OCI-LY3 (cell line): Measurements from ENCODE around the gene RGS14.

ENCODE experiments used
- EZH2phosphoT487 ChIP-seq: fragments of 200-600 bp; shearing (Covaris generic); IDR thresholded peaks from 2 replicates; pipeline ENCODE4 v1.6.1; 2018; ENCODE audit warnings: antibody characterized with exemption, mixed run types, low read depth
- TF ChIP-seq, protein P1 (sequence below): fragments of 200-600, 300-600 bp; sonication (generic); IDR thresholded peaks from 2 replicates; pipeline ENCODE4 v1.5.1; 2014; ENCODE audit warnings: antibody characterized with exemption, low read length, low read depth

DNA sequence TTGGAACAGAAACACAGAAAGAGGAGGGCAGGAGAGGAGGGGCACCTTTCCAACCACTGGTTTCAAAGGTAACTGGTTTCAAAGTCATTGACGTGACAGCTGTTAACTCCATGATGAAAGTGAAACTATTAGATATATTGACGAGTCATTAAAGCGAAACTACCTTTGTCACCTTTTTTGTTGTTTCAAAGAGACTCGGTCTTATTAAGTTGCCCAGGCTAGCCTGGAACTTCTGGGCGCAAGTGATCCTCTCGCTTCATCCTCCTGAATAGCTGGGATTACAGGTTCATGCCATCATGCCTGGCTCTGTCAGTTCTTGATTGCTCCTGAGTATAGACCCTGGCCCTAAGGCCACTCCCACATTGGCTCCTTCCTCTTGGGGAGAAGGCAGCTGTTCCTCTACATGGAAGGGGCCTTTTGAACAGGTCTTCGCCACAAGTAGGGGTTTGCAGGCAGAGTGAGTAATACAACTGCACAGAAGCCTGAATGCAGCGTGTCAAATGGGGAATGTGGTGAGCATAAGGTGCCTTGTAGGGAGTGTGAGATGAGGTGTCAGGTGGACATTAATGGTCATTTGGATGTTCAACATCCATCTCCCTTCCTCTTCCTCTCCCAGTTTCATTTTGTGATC, 55.0 kb downstream of the RGS14 start:
- TF ChIP-seq, protein P1, sequence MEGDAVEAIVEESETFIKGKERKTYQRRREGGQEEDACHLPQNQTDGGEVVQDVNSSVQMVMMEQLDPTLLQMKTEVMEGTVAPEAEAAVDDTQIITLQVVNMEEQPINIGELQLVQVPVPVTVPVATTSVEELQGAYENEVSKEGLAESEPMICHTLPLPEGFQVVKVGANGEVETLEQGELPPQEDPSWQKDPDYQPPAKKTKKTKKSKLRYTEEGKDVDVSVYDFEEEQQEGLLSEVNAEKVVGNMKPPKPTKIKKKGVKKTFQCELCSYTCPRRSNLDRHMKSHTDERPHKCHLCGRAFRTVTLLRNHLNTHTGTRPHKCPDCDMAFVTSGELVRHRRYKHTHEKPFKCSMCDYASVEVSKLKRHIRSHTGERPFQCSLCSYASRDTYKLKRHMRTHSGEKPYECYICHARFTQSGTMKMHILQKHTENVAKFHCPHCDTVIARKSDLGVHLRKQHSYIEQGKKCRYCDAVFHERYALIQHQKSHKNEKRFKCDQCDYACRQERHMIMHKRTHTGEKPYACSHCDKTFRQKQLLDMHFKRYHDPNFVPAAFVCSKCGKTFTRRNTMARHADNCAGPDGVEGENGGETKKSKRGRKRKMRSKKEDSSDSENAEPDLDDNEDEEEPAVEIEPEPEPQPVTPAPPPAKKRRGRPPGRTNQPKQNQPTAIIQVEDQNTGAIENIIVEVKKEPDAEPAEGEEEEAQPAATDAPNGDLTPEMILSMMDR: no peak
- no peak for TF ChIP-seq EZH2phosphoT487
